NCI-H1930 (cell line): Measurements from ENCODE around the gene MAGEC3.

Experiments used
- DNase-seq, 2 experiments: peaks; one replicate each; lab custom pipeline; 2025; lab: John Stamatoyannopoulos, UW

The MAGEC3 gene

DNA sequence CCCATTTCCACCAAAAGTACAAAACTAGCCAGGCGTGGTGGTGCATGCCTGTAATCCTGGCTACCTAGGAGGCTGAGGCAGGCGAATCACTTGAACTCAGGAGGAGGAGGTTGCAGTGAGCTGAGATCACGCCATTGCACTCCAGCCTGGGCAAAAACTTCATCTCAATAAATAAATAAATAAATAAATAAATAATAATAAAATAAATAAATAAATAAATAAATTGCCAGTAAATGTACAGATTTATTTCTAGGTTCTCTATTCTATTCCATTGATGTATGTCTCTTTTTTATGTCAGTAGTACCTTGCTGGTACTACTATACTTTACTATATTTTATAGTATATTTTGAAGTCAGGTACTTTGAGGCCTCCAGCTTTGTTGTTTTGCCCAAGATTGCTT lies 109.2 kb downstream of the MAGEC3 start:
- DNase-seq: no peak
